WTC11 (cell line): ENCODE data around the gene QTRT2. TPM values are rescaled to one million over a fixed set of nuclear protein-coding genes. Genes with fewer than 3 reads are reported as not detected.

Experiments
- ATAC-seq: fragments of 200-7000 bp; cut with Tn5 transposase; 2 replicates; pipeline ENCODE4 v1.10.0; 2021; ENCODE audit warnings: mild to moderate bottlenecking, moderate library complexity
- CTCF ChIA-PET: fragments of 300-600 bp; sonication (Branson Sonifier 250); formaldehyde crosslinking; loops from one replicate; lab custom pipeline; 2021; ENCODE audit warnings: antibody characterized with exemption; lab: Charles Lee
- POLR2A ChIA-PET: fragments of 350-600 bp; sonication (Branson Sonifier 250); formaldehyde crosslinking; loops from one replicate; lab custom pipeline; 2021; ENCODE audit warnings: antibody characterized with exemption; lab: Charles Lee
- DNase-seq: peaks from one replicate; pipeline ENCODE4 v3.0.0; 2021; ENCODE audit warnings: low spot score
- H3K27ac Mint-ChIP-seq: 2 replicates; pipeline ENCODE4 v1.8.0; 2021; ENCODE audit warnings: mixed read lengths
- H3K27me3 Mint-ChIP-seq: 2 replicates; pipeline ENCODE4 v1.8.0; 2021; ENCODE audit warnings: low read depth, mild to moderate bottlenecking, moderate library complexity, mixed read lengths
- H3K36me3 Mint-ChIP-seq: 2 replicates; pipeline ENCODE4 v1.8.0; 2021; ENCODE audit warnings: mixed read lengths
- H3K4me1 Mint-ChIP-seq: 2 replicates; pipeline ENCODE4 v1.8.0; 2022; ENCODE audit warnings: mixed read lengths
- H3K4me3 Mint-ChIP-seq: 2 replicates; pipeline ENCODE4 v1.8.0; 2021; ENCODE audit warnings: mild to moderate bottlenecking, moderate library complexity, mixed read lengths
- H3K9me3 Mint-ChIP-seq: 2 replicates; pipeline ENCODE4 v1.8.0; 2021; ENCODE audit warnings: mixed read lengths
- ARID4B ChIP-seq: sonication (generic); formaldehyde crosslinking; IDR thresholded peaks from 2 replicates; pipeline ENCODE4 v1.8.0; 2023; ENCODE audit warnings: missing genetic modification reagents, mild to moderate bottlenecking, borderline replicate concordance
- CBFB ChIP-seq: sonication (generic); formaldehyde crosslinking; IDR thresholded peaks from 2 replicates; pipeline ENCODE4 v1.8.1; 2022; ENCODE audit warnings: mild to moderate bottlenecking, low read depth, missing genetic modification reagents
- CDX4 ChIP-seq: fragments of 250-450 bp; sonication (Bioruptor Pico); IDR thresholded peaks from 2 replicates; pipeline ENCODE4 v1.9.0; 2021; ENCODE audit warnings: moderate library complexity, mild to moderate bottlenecking, inconsistent platforms, borderline replicate concordance
- ELF4 ChIP-seq: sonication (generic); formaldehyde crosslinking; IDR thresholded peaks from 2 replicates; pipeline ENCODE4 v1.8.1; 2022; ENCODE audit warnings: low read depth, mild to moderate bottlenecking, moderate library complexity, missing genetic modification reagents
- ETV6 ChIP-seq: sonication (generic); formaldehyde crosslinking; IDR thresholded peaks from 2 replicates; pipeline ENCODE4 v1.8.1; 2022; ENCODE audit warnings: mild to moderate bottlenecking, missing genetic modification reagents
- FOXJ3 ChIP-seq: sonication (generic); formaldehyde crosslinking; IDR thresholded peaks from 2 replicates; pipeline ENCODE4 v1.9.0; 2021; ENCODE audit warnings: missing genetic modification reagents, mild to moderate bottlenecking, borderline replicate concordance
- GABPB1 ChIP-seq: sonication (generic); formaldehyde crosslinking; IDR thresholded peaks from 2 replicates; pipeline ENCODE4 v1.8.1; 2023; ENCODE audit warnings: mild to moderate bottlenecking, missing genetic modification reagents
- GRHL2 ChIP-seq: fragments of 250-450 bp; sonication (Bioruptor Pico); IDR thresholded peaks from 2 replicates; pipeline ENCODE4 v1.8.0; 2022; ENCODE audit warnings: mild to moderate bottlenecking, moderate library complexity; ENCODE audit not compliant: insufficient replicate concordance, severe bottlenecking
- JAZF1 ChIP-seq: fragments of 250-450 bp; sonication (Bioruptor Pico); IDR thresholded peaks from 2 replicates; pipeline ENCODE4 v1.9.0; 2021; ENCODE audit warnings: moderate library complexity, mild to moderate bottlenecking, inconsistent platforms
- KAT7 ChIP-seq: sonication (generic); formaldehyde crosslinking; IDR thresholded peaks from 2 replicates; pipeline ENCODE4 v1.8.1; 2023; ENCODE audit warnings: missing genetic modification reagents, mild to moderate bottlenecking, borderline replicate concordance
- PRDM15 ChIP-seq: sonication (generic); formaldehyde crosslinking; IDR thresholded peaks from 2 replicates; pipeline ENCODE4 v1.8.0; 2022; ENCODE audit warnings: missing genetic modification reagents
- SMAD4 ChIP-seq: sonication (generic); formaldehyde crosslinking; IDR thresholded peaks from 2 replicates; pipeline ENCODE4 v1.8.0; 2022; ENCODE audit warnings: mild to moderate bottlenecking, missing genetic modification reagents
- TEAD4 ChIP-seq: sonication (generic); formaldehyde crosslinking; IDR thresholded peaks from 2 replicates; pipeline ENCODE4 v1.8.0; 2022; ENCODE audit warnings: mild to moderate bottlenecking, missing genetic modification reagents
- ZNF138 ChIP-seq: sonication (generic); formaldehyde crosslinking; conservative IDR thresholded peaks from 2 replicates; pipeline ENCODE4 v1.8.1; 2022; ENCODE audit warnings: mild to moderate bottlenecking, moderate library complexity, missing genetic modification reagents
- ZNF219 ChIP-seq: sonication (generic); formaldehyde crosslinking; IDR thresholded peaks from 2 replicates; pipeline ENCODE4 v1.8.0; 2023; ENCODE audit warnings: missing genetic modification reagents, mild to moderate bottlenecking, borderline replicate concordance
- ZNF263 ChIP-seq: sonication (generic); formaldehyde crosslinking; IDR thresholded peaks from 2 replicates; pipeline ENCODE4 v1.8.1; 2022; ENCODE audit warnings: low read depth, mild to moderate bottlenecking, moderate library complexity, missing genetic modification reagents
- ZNF317 ChIP-seq: sonication (generic); formaldehyde crosslinking; IDR thresholded peaks from 2 replicates; pipeline ENCODE4 v1.8.1; 2023; ENCODE audit warnings: low read depth, mild to moderate bottlenecking, moderate library complexity, missing genetic modification reagents, borderline replicate concordance
- ZNF396 ChIP-seq: fragments of 250-450 bp; sonication (Bioruptor Pico); IDR thresholded peaks from 2 replicates; pipeline ENCODE4 v1.8.0; 2021; ENCODE audit warnings: mild to moderate bottlenecking, moderate library complexity, borderline replicate concordance
- ZNF423 ChIP-seq: fragments of 250-450 bp; sonication (Bioruptor Pico); IDR thresholded peaks from 2 replicates; pipeline ENCODE4 v2.1.2; 2022; ENCODE audit warnings: mild to moderate bottlenecking, moderate library complexity
- ZSCAN18 ChIP-seq: fragments of 250-450 bp; sonication (Bioruptor Pico); IDR thresholded peaks from 2 replicates; pipeline ENCODE4 v2.1.2; 2022; ENCODE audit warnings: mild to moderate bottlenecking, moderate library complexity
- total RNA-seq: library from RNA; stranded (reverse); gene quantifications from 3 replicates; pipeline ENCODE4 v1.2.3, GENCODE V29; 2021
- TF ChIP-seq, protein P1 (sequence below): sonication (generic); formaldehyde crosslinking; IDR thresholded peaks from 2 replicates; pipeline ENCODE4 v1.8.1; 2022; ENCODE audit warnings: mild to moderate bottlenecking, moderate library complexity, missing genetic modification reagents
- TF ChIP-seq, protein P2 (sequence below): sonication (generic); formaldehyde crosslinking; IDR thresholded peaks from 2 replicates; pipeline ENCODE4 v1.8.0; 2022; ENCODE audit warnings: mild to moderate bottlenecking, missing genetic modification reagents
- TF ChIP-seq, protein P3 (sequence below): sonication (generic); formaldehyde crosslinking; IDR thresholded peaks from 2 replicates; pipeline ENCODE4 v1.8.1; 2023; ENCODE audit warnings: mild to moderate bottlenecking, missing genetic modification reagents, moderate library complexity

QTRT2 gene
- total RNA-seq, 1 experiment from 2014 or later, result 40.0 TPM

- no peak for TF ChIP-seq ZSCAN18 (CRISPR knock-in tag)
- TF ChIP-seq ETV6, result no peak
- TF ChIP-seq, all 79 proteins: peak for 0
Observed at GRCh38 chr3:114076711-114077110, 20.2 kb downstream of the QTRT2 start (continued).

DNA sequence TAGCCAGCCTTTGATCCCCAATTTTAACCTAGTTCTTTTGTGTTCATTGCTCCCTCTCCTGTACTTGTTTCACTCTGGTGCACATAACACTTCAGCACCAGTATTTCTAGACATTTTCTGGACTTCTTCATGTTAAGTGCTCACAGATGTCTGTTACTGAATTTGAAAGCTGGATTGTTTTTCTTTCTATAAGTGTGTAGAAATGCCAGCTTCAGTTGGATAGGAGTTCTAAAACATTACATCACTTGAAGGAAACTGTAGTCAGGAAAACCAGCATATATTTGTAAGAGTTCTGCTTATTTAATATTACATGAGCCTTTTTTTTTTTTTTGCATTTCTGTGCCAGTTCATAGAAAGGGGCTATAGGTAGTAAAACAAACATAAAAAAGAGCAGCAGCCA is 21.6 kb downstream of the QTRT2 start:
- peaks cover 90% of the 10 kb centered on the region for H3K36me3 Mint-ChIP-seq
- ChIA-PET POLR2A (no interaction called here), CTCF (no interaction called here)
- H3K4me1 Mint-ChIP-seq, result no peaks in the 10 kb centered on the region
- no peaks in the 10 kb centered on the region for H3K27me3 Mint-ChIP-seq
- no peaks in the 10 kb centered on the region for H3K9me3 Mint-ChIP-seq
- no peak overlapping the region for H3K27ac Mint-ChIP-seq
- DNase-seq (no peak), ATAC-seq (no peak)
- no peak overlapping the region for H3K4me3 Mint-ChIP-seq
- no peak for TF ChIP-seq CDX4 (CRISPR knock-in tag)
- TF ChIP-seq ZNF423, result no peak
- no peak for TF ChIP-seq KAT7 (CRISPR knock-in tag)
- TF ChIP-seq, protein P1, sequence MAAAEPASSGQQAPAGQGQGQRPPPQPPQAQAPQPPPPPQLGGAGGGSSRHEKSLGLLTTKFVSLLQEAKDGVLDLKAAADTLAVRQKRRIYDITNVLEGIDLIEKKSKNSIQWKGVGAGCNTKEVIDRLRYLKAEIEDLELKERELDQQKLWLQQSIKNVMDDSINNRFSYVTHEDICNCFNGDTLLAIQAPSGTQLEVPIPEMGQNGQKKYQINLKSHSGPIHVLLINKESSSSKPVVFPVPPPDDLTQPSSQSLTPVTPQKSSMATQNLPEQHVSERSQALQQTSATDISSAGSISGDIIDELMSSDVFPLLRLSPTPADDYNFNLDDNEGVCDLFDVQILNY, result no peak
- no peak for TF ChIP-seq GRHL2
- no peak for TF ChIP-seq GABPB1 (CRISPR knock-in tag)
- TF ChIP-seq TEAD4 (CRISPR knock-in tag), result no peak
- TF ChIP-seq SMAD4, result no peak
- TF ChIP-seq ZNF317, result no peak
- no peak for TF ChIP-seq ZNF263 (CRISPR knock-in tag)
- TF ChIP-seq ZNF219 (CRISPR knock-in tag), result no peak
- no peak for TF ChIP-seq ZNF138 (CRISPR knock-in tag)
- TF ChIP-seq CBFB (CRISPR knock-in tag), result no peak

GRCh38 chr3:114079761-114080160 is 23.2 kb downstream of the QTRT2 start:
- Mint-ChIP-seq H3K4me3 (no peak overlapping the region), H3K27ac (no peak overlapping the region), H3K4me1 (no peaks in the 10 kb centered on the region), H3K9me3 (no peaks in the 10 kb centered on the region), H3K36me3 (peaks cover 90% of the 10 kb centered on the region), H3K27me3 (no peaks in the 10 kb centered on the region)
- no peak for DNase-seq
- no peak for ATAC-seq
- CTCF ChIA-PET, result no interaction called here
- POLR2A ChIA-PET, result no interaction called here
- TF ChIP-seq GRHL2 (no peak), ELF4 (no peak), PRDM15 (no peak), ZNF396 (no peak), FOXJ3 (CRISPR knock-in tag) (no peak), ARID4B (CRISPR knock-in tag) (no peak), JAZF1 (no peak)
- TF ChIP-seq, protein P2, sequence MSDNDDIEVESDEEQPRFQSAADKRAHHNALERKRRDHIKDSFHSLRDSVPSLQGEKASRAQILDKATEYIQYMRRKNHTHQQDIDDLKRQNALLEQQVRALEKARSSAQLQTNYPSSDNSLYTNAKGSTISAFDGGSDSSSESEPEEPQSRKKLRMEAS (CRISPR knock-in tag), result no peak
- TF ChIP-seq, protein P3, sequence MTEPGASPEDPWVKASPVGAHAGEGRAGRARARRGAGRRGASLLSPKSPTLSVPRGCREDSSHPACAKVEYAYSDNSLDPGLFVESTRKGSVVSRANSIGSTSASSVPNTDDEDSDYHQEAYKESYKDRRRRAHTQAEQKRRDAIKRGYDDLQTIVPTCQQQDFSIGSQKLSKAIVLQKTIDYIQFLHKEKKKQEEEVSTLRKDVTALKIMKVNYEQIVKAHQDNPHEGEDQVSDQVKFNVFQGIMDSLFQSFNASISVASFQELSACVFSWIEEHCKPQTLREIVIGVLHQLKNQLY (CRISPR knock-in tag), result no peak
